Measurements from ENCODE around the gene UBR3.

DNA sequence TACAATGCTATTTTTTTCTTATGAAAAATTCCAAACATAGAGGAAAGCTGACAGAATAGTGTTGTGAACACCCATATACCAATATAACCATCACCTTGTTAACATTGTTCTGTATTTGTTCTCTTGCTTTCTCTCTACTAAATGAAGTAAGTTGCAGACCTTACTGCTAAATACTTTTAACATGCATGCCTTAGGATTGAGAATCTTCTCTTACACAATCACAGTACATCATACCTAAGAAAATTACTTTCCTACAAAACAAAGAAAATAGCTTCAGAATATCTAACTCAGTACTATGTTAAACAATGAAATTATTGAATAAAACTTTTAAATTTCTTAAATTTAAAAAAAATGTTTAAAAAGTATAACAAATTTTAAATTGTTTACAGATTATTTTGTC, 136.5 kb downstream of the UBR3 start:
- TF ChIP-seq, protein P1, sequence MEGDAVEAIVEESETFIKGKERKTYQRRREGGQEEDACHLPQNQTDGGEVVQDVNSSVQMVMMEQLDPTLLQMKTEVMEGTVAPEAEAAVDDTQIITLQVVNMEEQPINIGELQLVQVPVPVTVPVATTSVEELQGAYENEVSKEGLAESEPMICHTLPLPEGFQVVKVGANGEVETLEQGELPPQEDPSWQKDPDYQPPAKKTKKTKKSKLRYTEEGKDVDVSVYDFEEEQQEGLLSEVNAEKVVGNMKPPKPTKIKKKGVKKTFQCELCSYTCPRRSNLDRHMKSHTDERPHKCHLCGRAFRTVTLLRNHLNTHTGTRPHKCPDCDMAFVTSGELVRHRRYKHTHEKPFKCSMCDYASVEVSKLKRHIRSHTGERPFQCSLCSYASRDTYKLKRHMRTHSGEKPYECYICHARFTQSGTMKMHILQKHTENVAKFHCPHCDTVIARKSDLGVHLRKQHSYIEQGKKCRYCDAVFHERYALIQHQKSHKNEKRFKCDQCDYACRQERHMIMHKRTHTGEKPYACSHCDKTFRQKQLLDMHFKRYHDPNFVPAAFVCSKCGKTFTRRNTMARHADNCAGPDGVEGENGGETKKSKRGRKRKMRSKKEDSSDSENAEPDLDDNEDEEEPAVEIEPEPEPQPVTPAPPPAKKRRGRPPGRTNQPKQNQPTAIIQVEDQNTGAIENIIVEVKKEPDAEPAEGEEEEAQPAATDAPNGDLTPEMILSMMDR (IDR thresholded peaks at IDR 0.05; ENCODE audit: low read length): no peak
- no peak for TF ChIP-seq EZH2 (optimal IDR thresholded peaks at IDR 0.05; ENCODE audit: low read depth, low read length)

Data from MM.1S (cell line).